ACHN (cell line): ENCODE data around the gene ZFPM1.

Source experiments
- DNase-seq: peaks from one replicate; pipeline ENCODE4 v3.0.0-alpha.2; 2015
- in situ Hi-C: cut with HindIII; loops from 2 replicates; pipeline ENCODE4 v1.10.0; 2017; ENCODE audit warnings: low sequenced_read_pairs, low pct_ligation_motif_present, low pct_unique_long_range_greater_than_20kb

ZFPM1 gene

DNA sequence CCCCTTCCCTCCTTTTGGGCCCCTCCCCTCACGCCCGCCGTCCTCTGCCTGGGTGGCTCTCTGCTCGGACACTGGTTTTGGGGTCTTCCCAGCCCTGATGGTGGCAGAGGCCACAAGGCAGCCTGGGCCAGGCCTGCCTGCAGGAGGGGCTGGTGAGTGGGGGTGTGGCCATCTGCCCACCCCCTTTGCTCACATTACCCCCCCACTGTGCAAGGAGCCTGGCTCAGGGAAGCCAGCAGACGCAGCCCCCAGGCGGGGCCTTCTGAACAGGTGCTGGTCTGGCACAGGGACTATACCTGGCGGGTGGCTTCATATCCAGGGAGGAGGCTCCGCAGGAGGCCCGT lies 10.7 kb upstream of the ZFPM1 start:
- no peak for DNase-seq
- in situ Hi-C loops, result loop anchor here (25.0 kb wide), 1 partner anchor 95 kb away; no protein-coding TSS in a partner anchor

DNA sequence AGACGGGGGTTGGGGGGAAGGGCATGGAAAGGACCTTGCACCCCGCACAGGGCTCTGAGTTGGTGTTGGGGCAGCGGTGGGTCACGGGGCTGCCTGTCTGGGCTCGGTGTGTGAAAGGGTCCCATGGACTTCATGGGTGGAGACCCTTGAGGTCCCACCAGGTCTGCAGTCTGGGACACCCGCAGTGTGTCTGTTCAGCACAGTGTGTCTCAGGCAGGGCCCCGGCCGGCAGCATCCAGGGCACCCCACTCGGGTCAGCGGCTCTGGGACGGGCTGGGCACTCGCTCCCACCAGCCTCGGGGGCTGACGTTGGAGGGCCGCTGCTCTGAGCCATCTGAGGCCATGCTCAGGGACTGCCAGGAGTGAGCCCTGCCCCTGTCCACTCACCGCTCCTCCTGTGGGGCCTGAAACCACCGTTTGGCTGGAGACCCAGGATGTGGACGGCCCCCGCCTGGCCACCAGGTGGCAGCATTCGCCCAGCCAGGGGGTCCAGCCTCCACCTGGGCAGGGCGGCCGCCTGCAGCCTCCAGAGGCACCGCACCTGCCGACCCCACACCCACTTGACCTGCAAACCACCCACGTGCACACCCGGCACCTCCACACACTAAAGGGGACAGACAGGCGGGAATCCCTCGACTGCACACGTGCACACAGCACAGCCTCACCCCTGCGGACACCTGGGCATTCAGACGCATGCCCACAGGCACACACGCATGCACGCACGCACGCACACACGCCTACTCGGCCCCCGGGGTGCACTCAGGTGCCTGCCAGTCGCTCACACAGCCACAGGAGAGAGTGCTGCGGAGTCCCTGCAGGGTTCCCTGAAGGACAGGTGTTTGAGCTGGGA lies 10.1 kb upstream of the ZFPM1 start:
- in situ Hi-C loops, result loop anchor here (25.0 kb wide), 1 partner anchor 94 kb away; no protein-coding TSS in a partner anchor
- peak; percentile 79 for DNase-seq

DNA sequence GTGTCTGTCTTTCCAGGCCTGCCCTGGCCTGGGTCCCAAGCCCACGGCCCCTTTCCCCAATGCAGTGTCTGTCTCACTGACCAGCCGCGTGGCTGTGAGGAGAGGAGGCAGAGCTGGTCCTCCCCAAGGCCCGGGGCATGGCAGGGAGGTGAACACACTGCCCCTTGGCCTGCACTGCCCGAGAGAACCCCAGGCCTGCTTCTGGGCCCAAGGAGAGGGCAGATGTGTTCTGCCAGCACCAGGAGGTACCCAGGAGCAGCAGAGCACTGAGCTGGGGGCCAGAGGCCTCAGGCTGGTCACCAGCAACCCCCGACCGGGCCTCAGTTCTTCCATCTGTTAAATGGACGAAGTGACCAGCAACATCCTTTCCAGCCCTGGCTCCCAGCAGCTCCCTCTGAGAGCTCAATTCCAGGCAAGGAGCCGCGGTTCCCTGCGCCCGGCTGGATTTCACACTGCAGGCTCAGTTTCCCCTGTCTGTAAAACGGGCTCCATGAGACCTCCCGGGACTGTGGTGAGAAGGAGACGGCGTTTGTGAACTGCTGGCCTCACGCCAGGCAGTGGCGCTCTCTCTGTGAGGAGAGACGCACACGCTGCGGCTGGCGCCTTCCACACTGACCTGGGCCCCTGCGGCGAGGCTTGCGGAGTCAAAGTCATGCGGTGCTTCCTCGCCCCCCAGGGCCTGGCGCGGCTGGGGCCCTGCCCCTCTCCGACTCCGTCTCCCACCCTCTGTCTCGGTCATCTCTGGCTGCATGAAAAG lies 8.1 kb upstream of the ZFPM1 start:
- in situ Hi-C loops, result loop anchor here (25.0 kb wide), 1 partner anchor 92 kb away; no protein-coding TSS in a partner anchor
- no peak for DNase-seq

DNA sequence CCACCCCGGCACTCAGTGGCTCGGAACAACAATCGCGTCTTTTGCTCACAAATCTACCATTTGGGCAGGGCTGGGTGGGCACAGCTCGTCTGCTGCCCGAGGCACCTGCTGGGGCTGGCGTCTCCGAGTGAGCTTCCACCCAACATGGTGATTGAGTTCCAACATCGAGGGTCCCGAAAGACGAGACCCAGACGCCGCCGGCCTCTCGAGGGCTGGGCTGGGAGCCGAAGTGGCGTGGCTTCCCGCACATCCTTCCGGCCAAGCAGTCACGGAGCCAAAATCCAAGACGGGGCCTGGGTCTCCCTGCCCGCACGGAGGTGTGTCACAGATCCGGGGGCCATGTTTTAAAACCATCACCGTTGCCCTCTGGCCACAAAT lies 7.5 kb upstream of the ZFPM1 start:
- in situ Hi-C loops, result loop anchor here (25.0 kb wide), 1 partner anchor 92 kb away; no protein-coding TSS in a partner anchor

DNA sequence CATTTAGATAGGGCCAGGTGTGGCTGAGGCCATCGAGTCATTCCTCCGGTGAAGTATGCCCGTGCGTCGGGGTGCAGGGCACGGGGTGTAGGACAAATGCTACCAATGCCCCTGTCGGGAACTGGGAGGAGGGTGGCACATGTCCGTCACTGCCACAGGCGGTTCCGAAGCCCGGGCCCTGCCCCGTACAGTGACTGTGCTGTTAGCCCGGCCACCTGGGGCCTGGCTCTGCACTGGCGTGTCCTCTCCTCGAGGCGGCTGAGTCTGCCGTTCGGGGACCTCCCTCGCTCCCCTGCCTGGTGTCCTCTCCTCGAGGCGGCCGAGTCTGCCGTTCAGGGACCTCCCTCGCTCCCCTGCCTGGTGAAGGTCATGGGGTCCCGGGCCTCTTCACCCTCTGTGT lies 7.0 kb upstream of the ZFPM1 start:
- in situ Hi-C loops, result loop anchor here (25.0 kb wide), 1 partner anchor 91 kb away; no protein-coding TSS in a partner anchor

More for the DNA sequence above, 7.5 kb upstream of the ZFPM1 start:
- DNase-seq, result no peak

DNA sequence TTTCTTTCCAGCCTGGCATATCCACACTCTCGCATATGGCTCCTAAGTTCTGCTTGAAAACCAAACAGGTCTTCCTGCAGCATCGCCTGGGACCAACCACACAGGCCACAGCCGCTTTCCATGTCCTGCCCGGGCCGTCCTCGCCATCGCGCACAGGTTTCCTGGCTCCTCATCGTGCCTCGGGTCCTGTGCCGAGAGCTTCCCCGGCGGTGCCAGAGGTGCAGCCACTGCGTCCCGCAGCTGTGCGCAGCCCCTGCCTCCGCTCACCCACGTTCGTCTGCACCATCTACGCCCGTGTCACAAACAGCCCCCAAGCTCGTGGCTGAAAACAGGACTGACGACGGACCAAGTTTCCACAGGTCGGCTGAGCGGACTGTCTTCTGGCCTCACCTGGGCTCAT lies 6.3 kb upstream of the ZFPM1 start:
- DNase-seq, result no peak
- in situ Hi-C loops, result loop anchor here (25.0 kb wide), 1 partner anchor 91 kb away; no protein-coding TSS in a partner anchor

More for the DNA sequence above, 7.0 kb upstream of the ZFPM1 start:
- DNase-seq, result no peak

DNA sequence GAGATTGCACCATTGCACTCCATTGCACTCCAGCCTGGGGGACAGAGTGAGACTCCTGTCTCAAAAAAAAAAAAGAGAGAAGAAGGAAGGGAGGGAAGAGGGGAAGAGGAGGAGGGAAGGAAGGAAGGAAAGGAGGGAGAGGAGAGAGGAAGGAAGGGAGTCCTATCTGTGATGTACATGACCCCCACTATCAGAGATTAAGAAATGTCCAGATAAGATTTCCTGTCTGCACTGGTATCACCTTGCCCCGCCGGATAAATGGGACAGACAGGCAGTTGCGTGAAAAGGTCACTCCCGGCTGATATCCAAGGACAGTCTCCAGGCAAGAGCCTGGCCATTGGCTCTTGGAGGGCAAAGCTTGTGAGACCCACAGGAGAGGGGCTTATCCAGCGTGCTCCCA lies 5.2 kb upstream of the ZFPM1 start:
- DNase-seq, result no peak
- in situ Hi-C loops, result loop anchor here (25.0 kb wide), 1 partner anchor 89 kb away; no protein-coding TSS in a partner anchor

DNA sequence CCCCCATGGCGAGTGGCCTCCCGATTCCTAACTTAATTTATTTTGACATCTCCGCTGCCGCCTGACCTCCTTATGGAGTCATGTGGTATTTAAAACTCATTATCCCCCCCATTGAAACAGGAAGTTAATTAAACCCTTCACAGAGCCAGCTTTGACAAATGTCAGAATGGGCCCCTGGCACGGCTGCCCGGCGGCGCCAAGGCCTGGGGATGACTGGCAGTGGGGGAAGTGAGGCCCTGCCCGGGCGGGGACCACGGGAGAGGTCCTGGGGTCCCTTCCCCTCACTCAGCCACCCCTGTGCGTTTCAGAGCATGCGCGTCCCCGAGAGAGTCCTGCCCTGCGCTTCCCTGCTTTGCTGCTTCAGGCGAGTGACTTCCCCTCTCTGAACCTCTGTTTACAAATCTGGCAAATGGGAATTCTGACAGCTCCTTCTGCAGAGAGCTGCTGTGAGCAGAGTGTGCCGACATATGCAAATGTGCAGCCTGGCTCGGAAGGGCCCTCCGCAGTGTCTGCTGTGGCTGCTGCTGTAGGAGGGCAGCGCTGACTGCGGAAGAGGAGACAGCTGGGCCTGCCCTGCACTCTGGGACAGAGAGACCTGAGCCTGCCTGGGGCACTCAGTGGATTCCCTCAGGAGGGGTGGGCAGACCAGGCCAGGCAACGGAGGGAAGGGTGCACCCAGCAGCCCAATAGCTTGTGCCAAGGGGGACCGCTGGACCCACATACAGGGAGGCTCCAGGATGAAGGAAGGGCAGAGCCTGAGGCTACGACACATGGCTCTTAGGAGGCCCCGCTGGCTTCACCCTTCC lies 4.4 kb upstream of the ZFPM1 start:
- no peak for DNase-seq
- in situ Hi-C loops, result loop anchor here (25.0 kb wide), 1 partner anchor 89 kb away; no protein-coding TSS in a partner anchor

DNA sequence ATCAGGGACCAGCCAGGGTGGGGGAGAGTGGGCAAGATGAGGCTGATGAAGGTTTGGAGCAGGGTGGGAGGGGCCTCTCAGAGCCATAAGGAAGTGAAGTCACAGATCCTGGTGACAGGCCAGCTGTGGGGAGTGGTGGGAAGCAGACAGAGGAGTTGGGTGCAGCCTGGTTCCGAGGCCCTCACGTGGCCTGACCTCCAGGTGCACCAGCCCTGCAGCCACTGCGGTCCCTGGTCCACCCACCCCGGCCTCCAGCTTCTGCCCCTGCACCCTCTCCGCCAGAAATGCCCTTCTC lies 3.9 kb upstream of the ZFPM1 start:
- DNase-seq, result no peak
- in situ Hi-C loops, result loop anchor here (25.0 kb wide), 1 partner anchor 88 kb away; no protein-coding TSS in a partner anchor

DNA sequence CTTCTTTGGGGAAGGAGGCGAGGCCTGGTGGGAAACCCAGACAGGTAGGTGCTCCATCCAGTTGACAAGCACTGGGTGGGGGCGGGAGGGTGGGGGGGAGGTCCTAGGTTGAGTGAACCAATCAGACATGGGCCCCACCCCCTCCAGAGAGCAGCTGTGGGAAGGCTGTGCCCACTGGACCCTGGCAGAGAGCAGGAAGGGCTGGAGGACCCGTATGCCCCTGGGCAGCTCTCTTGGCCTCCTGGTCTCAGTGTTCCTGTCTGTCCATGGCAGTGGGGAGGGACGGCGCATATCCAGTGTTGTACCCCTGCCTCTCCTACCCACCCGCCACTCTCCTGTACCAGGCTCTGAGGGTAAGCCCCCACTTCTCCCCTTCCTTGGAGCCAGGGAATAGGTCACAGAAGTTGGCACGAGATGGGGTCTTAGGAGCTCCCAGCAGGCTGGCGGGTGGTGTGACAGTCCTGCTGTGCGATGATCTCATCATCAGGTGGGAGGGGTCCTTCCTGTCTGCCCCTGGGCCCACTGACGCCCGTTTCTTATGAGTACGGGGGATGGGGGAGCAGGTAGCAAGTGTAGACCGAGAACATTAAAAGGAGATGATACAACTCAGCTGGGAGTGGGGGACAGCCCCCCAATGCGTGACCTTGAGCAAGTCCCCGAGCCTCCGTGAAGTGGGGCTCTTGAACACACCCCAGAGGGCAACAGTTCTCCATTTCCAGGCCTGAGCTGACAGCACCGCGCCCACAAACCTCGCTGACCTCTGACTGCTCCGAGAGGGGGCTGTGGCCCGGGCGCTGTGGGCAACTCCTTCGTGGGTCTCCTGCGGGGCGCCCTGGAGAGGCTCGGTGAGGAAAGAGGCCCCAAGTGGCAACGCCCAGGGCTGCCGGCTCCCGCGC lies 1.2 kb upstream of the ZFPM1 start:
- in situ Hi-C loops, result no loop called here
- peak; percentile 50 for DNase-seq

DNA sequence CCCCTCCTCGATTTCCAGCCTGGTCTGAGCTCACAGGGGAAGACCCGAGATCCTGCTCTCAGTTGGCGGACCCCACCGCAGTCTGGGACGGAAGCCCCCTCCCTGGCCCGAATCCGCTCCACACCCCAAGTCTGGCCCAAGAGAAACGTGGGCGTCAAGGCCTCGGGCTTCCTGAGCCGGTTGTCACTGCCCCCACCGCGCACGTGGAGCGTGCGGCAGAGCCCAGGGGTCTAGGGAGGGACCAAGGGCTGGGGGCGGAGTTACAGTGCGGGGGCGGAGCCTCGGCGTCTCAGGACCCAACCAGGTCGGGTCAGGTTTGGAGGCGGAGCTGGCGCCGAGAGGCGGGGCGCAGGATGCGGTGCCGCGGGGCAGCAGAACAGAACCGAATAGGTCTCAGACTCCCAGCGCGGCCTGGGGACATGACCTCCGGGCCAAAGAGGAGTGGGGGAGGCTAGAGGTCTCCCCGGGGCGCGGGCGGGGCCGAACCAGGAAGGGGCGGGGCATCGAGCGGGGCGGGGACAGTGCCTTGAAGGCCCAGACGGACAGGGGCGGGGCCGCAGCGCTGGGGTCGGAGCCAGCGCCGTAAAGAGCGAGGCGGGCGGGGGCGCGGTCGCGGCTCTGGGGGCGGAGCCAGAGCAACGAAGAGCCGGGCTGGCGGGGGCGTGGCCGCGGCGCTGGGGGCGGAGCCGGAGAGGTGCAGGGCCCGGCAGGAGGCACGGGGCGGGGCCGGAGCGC lies 431 bp upstream of the ZFPM1 start:
- peak; percentile 95 for DNase-seq
- in situ Hi-C loops, result no loop called here

DNA sequence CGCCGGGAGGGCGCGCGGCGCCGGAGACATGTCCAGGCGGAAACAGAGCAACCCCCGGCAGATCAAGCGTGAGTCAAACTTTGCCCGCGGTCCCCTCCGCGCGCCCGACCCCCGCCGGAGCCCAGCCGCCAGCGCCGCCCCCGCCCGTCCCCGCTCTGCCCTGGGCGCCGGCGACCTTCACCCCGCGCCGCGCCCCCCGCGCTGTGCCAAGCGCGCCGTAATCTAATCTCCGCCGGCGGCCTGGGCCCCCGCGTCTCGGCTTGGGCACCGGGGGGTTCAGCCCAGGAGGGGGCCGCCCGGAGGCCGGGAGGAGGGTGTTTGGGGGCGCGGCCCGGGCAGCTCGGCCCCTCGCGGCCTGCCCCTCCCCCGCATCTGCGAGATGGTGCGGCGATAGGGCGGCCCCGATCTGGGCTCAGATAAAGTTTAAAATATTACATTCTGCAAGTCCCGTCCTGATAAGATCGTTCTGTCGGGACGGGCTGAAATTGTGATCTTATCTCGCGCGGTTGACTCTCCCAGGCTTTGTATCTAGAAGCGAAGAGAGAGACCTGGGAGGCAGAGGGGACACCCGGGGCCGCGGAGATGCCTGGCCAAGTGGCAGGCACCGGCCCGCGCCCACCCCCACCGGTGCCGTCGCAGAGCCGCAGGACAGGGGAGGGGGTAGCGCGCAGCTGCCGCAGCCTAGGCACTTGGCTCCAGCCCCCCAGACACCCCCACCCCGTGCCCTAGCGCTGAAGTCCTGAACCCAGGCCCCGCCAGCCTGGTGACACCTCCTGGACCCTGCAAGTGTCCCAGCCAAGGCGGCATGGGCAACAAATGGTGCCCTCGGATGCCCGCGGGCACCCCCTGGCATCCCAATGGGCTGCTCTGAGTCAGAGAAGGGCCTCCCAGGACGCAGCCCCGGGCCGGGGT lies 787 bp downstream of the ZFPM1 start:
- in situ Hi-C loops, result no loop called here
- peak; percentile 33 for DNase-seq

DNA sequence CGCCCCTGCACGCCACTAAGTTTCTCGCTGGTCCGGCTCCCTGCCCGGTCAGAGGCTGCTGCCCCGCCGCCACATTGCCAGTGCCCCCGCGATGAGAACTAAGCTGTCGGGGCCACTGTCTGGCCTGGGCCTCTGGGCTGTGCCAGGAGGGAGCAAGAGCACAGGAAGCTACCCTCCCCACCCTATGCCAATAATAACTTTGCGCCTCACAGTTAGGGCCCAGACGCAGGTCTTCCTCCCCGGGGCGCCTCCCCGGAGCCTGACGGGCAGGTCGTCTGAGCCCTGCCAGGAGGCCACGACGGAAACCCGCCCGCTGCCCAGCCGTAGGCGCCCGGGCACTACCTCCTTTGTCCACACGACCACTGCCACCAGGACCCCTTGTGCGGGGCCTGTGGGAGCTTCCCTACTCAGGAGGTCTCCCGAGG lies 1.5 kb downstream of the ZFPM1 start:
- peak; percentile 14 for DNase-seq
- in situ Hi-C loops, result no loop called here

DNA sequence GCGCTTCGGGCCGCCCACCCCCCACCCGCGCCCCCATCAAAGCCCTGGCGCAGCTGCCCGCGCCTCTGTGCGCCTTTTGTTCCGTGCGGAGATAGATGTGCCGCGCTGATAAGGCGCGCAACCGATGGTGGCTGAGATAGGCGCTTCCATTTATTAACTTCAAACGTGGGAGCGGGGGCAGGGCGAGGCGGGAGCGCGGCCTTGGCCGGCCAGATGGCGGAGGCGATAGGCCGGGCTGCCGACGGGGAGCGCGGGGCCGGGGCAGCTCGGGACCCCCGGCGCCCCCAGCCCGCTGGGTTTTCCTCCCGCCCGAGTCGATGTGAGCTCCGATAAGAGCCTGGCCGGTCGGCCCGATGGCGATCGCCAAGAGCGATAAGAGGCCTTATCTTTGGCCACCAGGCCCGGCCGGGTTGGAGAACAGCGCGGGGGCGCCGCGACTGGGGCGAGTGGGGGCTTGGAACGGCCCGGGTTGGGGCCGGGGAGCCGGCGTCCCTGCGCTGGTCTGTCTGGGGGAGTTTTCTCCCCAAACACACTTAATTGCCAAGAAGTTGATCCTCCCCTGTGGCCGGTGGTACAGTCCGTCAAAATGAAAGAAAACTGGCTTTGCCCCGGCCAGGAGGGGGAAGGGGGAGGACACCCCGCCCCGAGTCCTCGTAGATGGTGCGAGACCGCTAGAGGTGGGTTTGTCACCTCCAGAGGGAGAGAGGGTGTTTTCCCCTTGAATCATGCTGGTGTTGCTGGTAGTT lies 2.7 kb downstream of the ZFPM1 start:
- DNase-seq, result peak; percentile 69
- in situ Hi-C loops, result no loop called here

DNA sequence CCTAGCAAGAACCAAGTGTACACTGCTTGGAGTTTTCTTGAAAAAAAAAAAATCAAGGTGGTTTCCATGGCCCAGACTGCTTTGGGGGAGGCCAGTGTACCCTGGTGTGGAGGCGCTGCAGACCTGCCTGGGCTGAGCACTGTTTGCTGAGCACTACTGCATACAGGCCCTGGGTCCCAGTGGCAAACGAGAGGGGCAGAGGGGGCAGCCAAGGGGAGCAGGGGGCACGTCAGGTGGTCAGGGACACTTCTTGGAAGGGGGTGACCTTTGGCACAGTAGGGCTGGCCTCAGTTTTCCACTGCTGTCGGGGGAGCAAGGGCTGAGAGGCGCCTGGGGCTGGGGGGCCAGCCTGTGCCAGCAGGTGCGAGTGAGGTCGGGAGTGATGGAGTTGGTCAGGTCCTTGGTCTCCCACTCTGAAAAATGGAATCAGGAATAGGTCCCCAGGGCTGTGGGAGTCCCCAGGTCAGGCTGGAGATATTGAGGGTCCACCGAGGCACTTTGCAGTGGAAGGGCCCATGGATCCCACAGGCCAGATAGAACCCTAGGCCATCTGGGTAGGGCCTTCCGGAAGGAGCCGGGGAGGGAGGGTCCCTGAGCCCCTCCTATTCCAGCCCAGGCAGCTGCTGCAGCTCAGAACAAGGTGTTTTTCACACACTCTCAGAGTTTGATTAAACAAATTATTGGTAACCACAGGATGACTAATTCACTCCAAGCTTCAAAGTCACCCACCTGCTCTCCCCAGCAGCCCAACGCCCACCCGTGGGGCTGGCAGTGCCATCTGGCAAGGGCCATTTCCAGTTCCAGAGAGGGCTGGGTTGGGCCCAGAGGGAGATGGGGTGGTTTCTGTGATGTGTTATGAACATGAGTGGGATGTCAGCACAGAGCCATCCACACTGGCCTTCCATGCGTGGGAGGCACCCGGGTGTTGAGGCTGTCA lies 3.5 kb downstream of the ZFPM1 start:
- DNase-seq, result no peak
- in situ Hi-C loops, result no loop called here
